HCT116 (cell line): Measurements from ENCODE around the gene DVL2.

Source experiments
- CTCF ChIP-seq, 3 experiments: fragments of 200-600 bp in 1 of 3; sonication (generic) in 1 of 3; IDR thresholded peaks in 2 of 3; conservative IDR thresholded peaks in 1 of 3; 2 replicates each; pipeline ENCODE4 v1.5.1; 2012 to 2017; ENCODE audit warnings: low read depth in 2 of 3, low read length in 2 of 3, antibody characterized with exemption in 1 of 3, borderline replicate concordance in 1 of 3, control low read depth in 1 of 3, mild to moderate bottlenecking in 1 of 3, mixed read lengths in 1 of 3, mixed run types in 1 of 3, moderate library complexity in 1 of 3; ENCODE audit not compliant: insufficient read depth in 1 of 3
- EZH2 ChIP-seq: fragments of 200-600 bp; sonication (generic); IDR thresholded peaks from 2 replicates; pipeline ENCODE4 v1.6.1; 2017; ENCODE audit warnings: antibody characterized with exemption, mixed run types
- POLR2A ChIP-seq: IDR thresholded peaks from 2 replicates; pipeline ENCODE4 v1.7.0; 2011; ENCODE audit warnings: borderline replicate concordance; ENCODE audit not compliant: insufficient read depth, insufficient read length; ENCODE audit errors: extremely low read depth
- POLR2AphosphoS5 ChIP-seq: IDR thresholded peaks from 2 replicates; pipeline ENCODE4 v1.6.1; 2011; ENCODE audit warnings: mild to moderate bottlenecking, low read depth, low read length, moderate library complexity
- SP1 ChIP-seq: IDR thresholded peaks from 2 replicates; pipeline ENCODE4 v1.6.1; 2012; ENCODE audit warnings: low read depth
- SRF ChIP-seq: IDR thresholded peaks from 2 replicates; pipeline ENCODE4 v1.6.1; 2012; ENCODE audit warnings: low read depth
- TCF7L2 ChIP-seq: IDR thresholded peaks from 2 replicates; pipeline ENCODE4 v1.7.0; 2011; ENCODE audit warnings: borderline replicate concordance, inconsistent platforms; ENCODE audit not compliant: insufficient read depth, insufficient read length; ENCODE audit errors: extremely low read depth
- YY1 ChIP-seq: IDR thresholded peaks from 2 replicates; pipeline ENCODE4 v1.6.1; 2011; ENCODE audit warnings: low read length, low read depth, moderate library complexity, mild to moderate bottlenecking; ENCODE audit not compliant: insufficient replicate concordance; ENCODE audit errors: extremely low read depth
- ZBTB33 ChIP-seq: IDR thresholded peaks from 2 replicates; pipeline ENCODE4 v1.6.1; 2011; ENCODE audit warnings: mild to moderate bottlenecking, low read length, moderate library complexity; ENCODE audit not compliant: insufficient replicate concordance; ENCODE audit errors: extremely low read depth
- ZFX ChIP-seq: fragments of 450-650 bp; IDR thresholded peaks from 2 replicates; pipeline ENCODE4 v1.6.1; 2017

- TF ChIP-seq SRF, result no peak
- TF ChIP-seq CTCF (IDR thresholded peaks at IDR 0.05 in 2 of 3, conservative IDR thresholded peaks at IDR 0.05 in 1 of 3; ENCODE audit: borderline replicate concordance in 1 of 3, insufficient read depth in 1 of 3, low read depth in 2 of 3, low read length in 2 of 3), result no peak
- TF ChIP-seq POLR2A, result no peak
- TF ChIP-seq ZBTB33, result no peak
- TF ChIP-seq EZH2, result no peak
- TF ChIP-seq POLR2AphosphoS5, result no peak
- TF ChIP-seq SP1, result no peak
- TF ChIP-seq YY1, result no peak
- TF ChIP-seq TCF7L2, result no peak
- TF ChIP-seq ZFX, result no peak
Observed at GRCh38 chr17:7205561-7205960, 28.8 kb downstream of the DVL2 start.
